Activated CD4-positive, alpha-beta T cell treated with anti-CD3 and anti-CD28 coated beads, Interleukin-2, amount 10 ng/mL, durations not matched to agents 7 days and 5 days (primary cell): Measurements from ENCODE around the gene NMNAT1. TPM values are rescaled to one million over a fixed set of nuclear protein-coding genes. Genes with fewer than 3 reads are reported as not detected.

Source experiments
- CTCF ChIA-PET: fragments of 350-600 bp; sonication (Branson Sonifier 250); formaldehyde crosslinking; loops from one replicate; lab custom pipeline; 2021; ENCODE audit warnings: antibody characterized with exemption; lab: Charles Lee
- POLR2A ChIA-PET: fragments of 350-600 bp; sonication (Branson Sonifier 250); formaldehyde crosslinking; loops from one replicate; lab custom pipeline; 2021; ENCODE audit warnings: antibody characterized with exemption; lab: Charles Lee
- DNase-seq: peaks from one replicate; pipeline ENCODE4 v3.0.0-alpha.2; 2020
- H3K27ac Mint-ChIP-seq: one replicate; pipeline ENCODE4 v1.8.0; 2021; ENCODE audit warnings: mild to moderate bottlenecking, moderate library complexity, mixed read lengths
- H3K27me3 Mint-ChIP-seq: one replicate; pipeline ENCODE4 v1.8.0; 2021; ENCODE audit warnings: mixed read lengths
- H3K36me3 Mint-ChIP-seq: one replicate; pipeline ENCODE4 v1.8.0; 2021; ENCODE audit warnings: low read depth, mixed read lengths
- H3K4me1 Mint-ChIP-seq: one replicate; pipeline ENCODE4 v1.8.0; 2021; ENCODE audit warnings: mixed read lengths
- H3K4me3 Mint-ChIP-seq: one replicate; pipeline ENCODE4 v1.8.0; 2021; ENCODE audit warnings: mild to moderate bottlenecking, moderate library complexity, mixed read lengths
- H3K9me3 Mint-ChIP-seq: one replicate; pipeline ENCODE4 v1.8.0; 2021; ENCODE audit warnings: mixed read lengths
- total RNA-seq, 2 experiments: library from RNA; stranded (reverse); gene quantifications; one replicate each; pipeline ENCODE4 v1.2.3, GENCODE V29; 2021

Gene NMNAT1
- total RNA-seq, 2 experiments from 2014 or later, result 6.3 to 7.9 TPM

- Mint-ChIP-seq H3K4me3 (no peak overlapping the region), H3K27me3 (no peaks in the 10 kb centered on the region), H3K9me3 (no peaks in the 10 kb centered on the region), H3K27ac (no peak overlapping the region), H3K4me1 (no peaks in the 10 kb centered on the region), H3K36me3 (peaks cover 16% of the 10 kb centered on the region)
- ChIA-PET CTCF (interaction anchor here (0.6 to 1.2 kb wide), 2 partner anchors 21 to 53 kb away, joined by 4 to 7 read pairs; no protein-coding TSS in a partner anchor), POLR2A (no interaction called here)
- no peak for DNase-seq
Measured at GRCh38 chr1:9929431-9930385, 13.6 kb upstream of the NMNAT1 start.

GRCh38 chr1:9942399-9942938 is 806 bp upstream of the NMNAT1 start:
- peak; percentile 51 for DNase-seq
- ChIA-PET CTCF (interaction anchor here (0.6 to 1.1 kb wide), 3 partner anchors 72 to 488 kb away, joined by 3 to 5 read pairs (median 3); partner anchors contain the start of gene CENPS), POLR2A (no interaction called here)
- Mint-ChIP-seq H3K27ac (peak overlapping the region; percentile 96), H3K4me3 (peak overlapping the region; percentile 99), H3K9me3 (no peaks in the 10 kb centered on the region), H3K36me3 (peaks cover 12% of the 10 kb centered on the region), H3K27me3 (no peaks in the 10 kb centered on the region), H3K4me1 (peaks cover 23% of the 10 kb centered on the region)

DNA sequence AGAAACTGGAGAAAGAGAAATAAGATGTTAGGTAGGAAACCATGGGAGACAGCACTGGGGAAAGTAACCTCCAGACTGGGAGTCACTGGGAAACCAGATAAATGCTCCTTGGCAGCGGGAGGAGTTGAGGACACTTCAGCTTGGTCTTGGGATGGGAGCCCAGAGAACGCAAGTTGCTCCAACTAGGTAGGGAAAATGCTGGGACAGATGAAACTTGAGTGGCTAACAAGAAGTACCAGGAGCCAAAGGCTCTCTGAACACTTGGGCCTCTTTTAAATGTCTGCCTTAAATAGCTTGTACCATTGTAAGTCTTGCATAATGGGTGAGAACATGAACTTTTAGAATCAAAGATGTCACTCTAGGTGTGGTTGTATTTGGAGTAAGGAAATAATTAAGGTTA is 3.0 kb downstream of the NMNAT1 start:
- ChIA-PET CTCF (interaction anchor here (1.0 to 1.2 kb wide), 2 partner anchors 9 to 15 kb away, joined by 3 to 5 read pairs; no protein-coding TSS in a partner anchor), POLR2A (no interaction called here)
- H3K9me3 Mint-ChIP-seq, result no peaks in the 10 kb centered on the region
- DNase-seq, result no peak
- H3K36me3 Mint-ChIP-seq, result peaks cover 15% of the 10 kb centered on the region
- H3K4me1 Mint-ChIP-seq, result peaks cover 30% of the 10 kb centered on the region
- no peak overlapping the region for H3K4me3 Mint-ChIP-seq
- H3K27ac Mint-ChIP-seq, result no peak overlapping the region
- H3K27me3 Mint-ChIP-seq, result no peaks in the 10 kb centered on the region

DNA sequence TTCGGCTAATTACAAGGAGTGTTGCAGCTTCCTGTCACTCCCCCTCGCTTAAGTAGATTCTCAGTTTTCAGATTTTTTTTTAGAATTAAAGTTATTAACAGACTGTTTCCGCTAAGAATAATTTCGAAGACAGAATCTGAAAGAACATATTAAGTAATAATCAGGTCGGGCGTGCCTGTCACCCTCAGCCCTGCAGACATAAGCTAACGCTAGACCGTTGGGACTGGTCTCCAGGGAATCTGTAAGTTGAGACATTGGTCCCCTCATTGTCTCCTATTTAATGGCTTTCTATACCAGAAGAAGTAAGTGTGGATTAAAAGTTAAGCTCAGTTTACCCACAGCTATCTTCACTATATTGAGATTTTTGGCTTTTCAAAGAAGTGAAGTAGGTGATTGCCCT is 14.5 kb downstream of the NMNAT1 start:
- Mint-ChIP-seq H3K27me3 (no peaks in the 10 kb centered on the region), H3K27ac (no peak overlapping the region), H3K4me1 (no peaks in the 10 kb centered on the region), H3K36me3 (no peaks in the 10 kb centered on the region), H3K9me3 (no peaks in the 10 kb centered on the region), H3K4me3 (no peak overlapping the region)
- no peak for DNase-seq
- ChIA-PET POLR2A (no interaction called here), CTCF (no interaction called here)

DNA sequence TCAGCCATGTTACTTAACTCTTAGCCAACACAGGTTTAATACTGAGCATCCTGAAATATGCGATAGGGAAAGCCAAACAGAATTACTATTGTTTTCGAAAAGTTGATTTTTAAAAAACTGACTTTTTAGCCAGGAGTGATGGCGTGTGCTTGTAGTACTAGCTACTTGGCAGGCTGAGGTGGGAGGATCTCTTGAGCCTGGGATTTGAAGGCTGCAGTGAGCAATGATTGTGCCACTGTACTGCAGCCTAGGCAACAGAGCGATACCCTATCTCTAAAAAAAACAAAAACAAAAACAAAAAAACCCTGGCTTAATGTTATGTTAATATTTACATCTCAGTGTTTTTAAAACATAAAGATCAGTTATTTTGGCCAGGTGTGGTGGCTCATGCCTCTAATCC is 16.7 kb downstream of the NMNAT1 start:
- Mint-ChIP-seq H3K9me3 (no peaks in the 10 kb centered on the region), H3K27ac (no peak overlapping the region), H3K27me3 (no peaks in the 10 kb centered on the region), H3K4me1 (no peaks in the 10 kb centered on the region), H3K36me3 (no peaks in the 10 kb centered on the region), H3K4me3 (no peak overlapping the region)
- POLR2A ChIA-PET, result no interaction called here
- CTCF ChIA-PET, result interaction anchor here (0.6 to 2.3 kb wide), 2 partner anchors 10 to 69 kb away, joined by 3 to 6 read pairs; no protein-coding TSS in a partner anchor
- no peak for DNase-seq

GRCh38 chr1:9960706-9961562 is 17.7 kb downstream of the NMNAT1 start:
- ChIA-PET POLR2A (no interaction called here), CTCF (interaction anchor here (0.6 to 2.3 kb wide), 5 partner anchors 9 to 70 kb away, joined by 3 to 6 read pairs (median 3); no protein-coding TSS in a partner anchor)
- no peaks in the 10 kb centered on the region for H3K36me3 Mint-ChIP-seq
- no peaks in the 10 kb centered on the region for H3K27me3 Mint-ChIP-seq
- H3K4me3 Mint-ChIP-seq, result no peak overlapping the region
- no peaks in the 10 kb centered on the region for H3K4me1 Mint-ChIP-seq
- H3K9me3 Mint-ChIP-seq, result no peaks in the 10 kb centered on the region
- H3K27ac Mint-ChIP-seq, result no peak overlapping the region
- DNase-seq, result no peak

DNA sequence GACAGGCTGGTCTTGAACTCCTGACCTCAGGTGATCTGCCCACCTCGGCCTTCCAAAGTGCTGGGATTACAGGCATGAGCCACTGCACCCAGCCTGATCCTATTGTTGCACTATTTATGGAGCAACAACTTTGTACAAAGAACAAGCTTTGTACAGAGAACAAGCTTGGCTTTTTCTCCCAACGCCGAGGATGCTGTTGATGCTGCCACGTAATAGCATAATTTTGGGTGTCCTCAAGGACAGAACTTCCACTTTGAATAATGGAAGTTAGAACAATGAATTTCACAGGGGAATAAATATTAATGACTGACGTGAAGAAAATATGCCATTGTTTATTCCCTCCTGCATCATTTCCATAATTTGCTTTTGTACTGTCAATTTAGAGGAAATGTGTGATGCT is 41.0 kb downstream of the NMNAT1 start:
- no peaks in the 10 kb centered on the region for H3K4me1 Mint-ChIP-seq
- peaks cover 2% of the 10 kb centered on the region for H3K36me3 Mint-ChIP-seq
- no peaks in the 10 kb centered on the region for H3K27me3 Mint-ChIP-seq
- H3K9me3 Mint-ChIP-seq, result no peaks in the 10 kb centered on the region
- POLR2A ChIA-PET, result no interaction called here
- no peak for DNase-seq
- no peak overlapping the region for H3K4me3 Mint-ChIP-seq
- CTCF ChIA-PET, result interaction anchor here (0.6 kb wide), 1 partner anchor 86 kb away, joined by 3 read pairs; no protein-coding TSS in a partner anchor
- H3K27ac Mint-ChIP-seq, result no peak overlapping the region

DNA sequence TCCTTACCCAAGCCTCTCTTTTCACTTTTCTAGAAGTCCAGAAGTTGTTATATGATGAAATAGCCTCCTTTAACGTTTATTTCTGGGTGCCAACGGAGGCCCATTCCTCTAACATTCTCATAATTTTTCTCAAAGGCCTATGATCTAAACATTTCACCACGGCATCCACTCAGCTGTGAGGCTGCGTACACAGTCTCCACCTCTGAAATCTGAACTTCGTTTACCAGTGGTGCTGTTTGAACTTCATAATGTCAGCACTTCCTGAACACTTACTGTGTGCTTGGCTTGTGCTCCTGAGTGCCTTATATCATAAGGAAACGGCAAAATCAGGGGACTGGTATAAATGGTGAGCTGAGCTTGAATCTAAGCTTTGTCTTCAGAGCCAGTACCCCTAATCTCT is 41.7 kb downstream of the NMNAT1 start:
- Mint-ChIP-seq H3K9me3 (no peaks in the 10 kb centered on the region), H3K27ac (no peak overlapping the region), H3K4me1 (no peaks in the 10 kb centered on the region), H3K4me3 (no peak overlapping the region), H3K27me3 (no peaks in the 10 kb centered on the region), H3K36me3 (peaks cover 2% of the 10 kb centered on the region)
- POLR2A ChIA-PET, result no interaction called here
- no peak for DNase-seq
- CTCF ChIA-PET, result no interaction called here

- Mint-ChIP-seq H3K36me3 (no peaks in the 10 kb centered on the region), H3K27me3 (peaks cover 9% of the 10 kb centered on the region), H3K4me3 (no peak overlapping the region), H3K9me3 (no peaks in the 10 kb centered on the region), H3K4me1 (peaks cover 2% of the 10 kb centered on the region), H3K27ac (no peak overlapping the region)
- ChIA-PET POLR2A (no interaction called here), CTCF (interaction anchor here (0.6 to 0.7 kb wide), 3 partner anchors 26 to 197 kb away, joined by 3 to 4 read pairs (median 3); no protein-coding TSS in a partner anchor)
- DNase-seq, result no peak
Measured at GRCh38 chr1:9989773-9990172, 46.5 kb downstream of the NMNAT1 start.

DNA sequence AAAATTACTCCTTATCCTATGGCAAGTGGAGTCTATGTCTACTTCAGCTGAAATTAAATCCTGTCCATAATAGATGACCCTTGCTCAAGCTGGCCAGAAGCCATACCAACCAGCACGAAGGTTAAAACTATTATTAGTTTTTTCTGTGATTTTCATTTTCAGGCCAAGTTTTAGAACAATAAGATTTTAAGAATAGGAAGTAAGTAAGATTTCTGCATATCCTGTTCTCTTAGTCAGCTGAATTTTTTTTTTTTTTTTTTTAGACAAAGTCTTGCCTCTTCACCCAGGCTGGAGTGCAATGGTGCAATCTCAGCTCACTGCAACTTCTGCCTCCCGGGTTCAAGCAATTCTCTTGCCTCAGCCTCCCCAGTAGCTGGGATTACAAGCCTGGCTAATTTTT is 47.7 kb downstream of the NMNAT1 start:
- CTCF ChIA-PET, result interaction anchor here (0.9 kb wide), 1 partner anchor 15 kb away, joined by 3 read pairs; no protein-coding TSS in a partner anchor
- no peak overlapping the region for H3K27ac Mint-ChIP-seq
- H3K36me3 Mint-ChIP-seq, result no peaks in the 10 kb centered on the region
- peaks cover 9% of the 10 kb centered on the region for H3K27me3 Mint-ChIP-seq
- POLR2A ChIA-PET, result no interaction called here
- DNase-seq, result no peak
- H3K4me1 Mint-ChIP-seq, result peaks cover 2% of the 10 kb centered on the region
- H3K4me3 Mint-ChIP-seq, result no peak overlapping the region
- no peaks in the 10 kb centered on the region for H3K9me3 Mint-ChIP-seq

DNA sequence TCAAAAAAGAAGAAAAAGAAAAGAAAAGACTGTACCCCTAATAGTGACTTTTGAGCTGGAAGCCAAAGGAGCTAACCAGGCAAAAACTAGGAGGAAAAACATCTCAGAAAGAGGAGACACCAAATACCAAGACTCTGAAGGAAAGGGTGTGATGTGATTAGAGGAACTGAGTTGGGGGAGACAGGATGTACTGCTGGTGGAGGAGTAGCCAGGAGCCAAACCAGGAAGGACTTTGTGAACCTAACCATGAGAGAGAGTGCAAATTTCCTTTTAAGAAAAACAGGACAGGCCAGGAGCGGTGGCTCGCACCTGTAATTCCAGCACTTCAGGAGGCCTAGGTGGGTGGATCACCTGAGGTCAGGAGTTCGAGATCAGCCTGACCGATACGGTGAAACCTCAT is 49.6 kb downstream of the NMNAT1 start:
- Mint-ChIP-seq H3K9me3 (no peaks in the 10 kb centered on the region), H3K36me3 (no peaks in the 10 kb centered on the region), H3K4me1 (peaks cover 8% of the 10 kb centered on the region), H3K27me3 (peaks cover 17% of the 10 kb centered on the region), H3K4me3 (no peak overlapping the region), H3K27ac (peak overlapping the region; percentile 0)
- no peak for DNase-seq
- POLR2A ChIA-PET, result interaction anchor here (0.5 kb wide), 1 partner anchor 50 kb away, joined by 6 read pairs; no protein-coding TSS in a partner anchor
- CTCF ChIA-PET, result interaction anchor here (0.9 kb wide), 1 partner anchor 10 kb away, joined by 3 read pairs; no protein-coding TSS in a partner anchor

GRCh38 chr1:9993561-9994075 is 50.3 kb downstream of the NMNAT1 start:
- Mint-ChIP-seq H3K27me3 (peaks cover 24% of the 10 kb centered on the region), H3K27ac (no peak overlapping the region), H3K4me3 (no peak overlapping the region), H3K36me3 (no peaks in the 10 kb centered on the region), H3K4me1 (peaks cover 10% of the 10 kb centered on the region), H3K9me3 (no peaks in the 10 kb centered on the region)
- ChIA-PET POLR2A (interaction anchor here (0.5 to 0.6 kb wide), 2 partner anchors 49 to 194 kb away, joined by 4 to 6 read pairs; no protein-coding TSS in a partner anchor), CTCF (interaction anchor here (0.6 kb wide), 2 partner anchors 15 to 83 kb away, joined by 3 read pairs; no protein-coding TSS in a partner anchor)
- no peak for DNase-seq
